Activated CD8-positive, alpha-beta memory T cell treated with anti-CD3 and anti-CD28 coated beads, Interleukin-2, amount 50 U/mL, for 48 hours (primary cell): Measurements from ENCODE around the gene SLC25A19.
"Not testable (repeated sequence)": the region's sequence is repeated elsewhere in the genome, so short reads cannot be mapped to it uniquely, and the experiment has no call there.

Experiments
- DNase-seq: peaks from one replicate; pipeline ENCODE4 v3.0.0-alpha.2; 2020

The SLC25A19 gene

DNA sequence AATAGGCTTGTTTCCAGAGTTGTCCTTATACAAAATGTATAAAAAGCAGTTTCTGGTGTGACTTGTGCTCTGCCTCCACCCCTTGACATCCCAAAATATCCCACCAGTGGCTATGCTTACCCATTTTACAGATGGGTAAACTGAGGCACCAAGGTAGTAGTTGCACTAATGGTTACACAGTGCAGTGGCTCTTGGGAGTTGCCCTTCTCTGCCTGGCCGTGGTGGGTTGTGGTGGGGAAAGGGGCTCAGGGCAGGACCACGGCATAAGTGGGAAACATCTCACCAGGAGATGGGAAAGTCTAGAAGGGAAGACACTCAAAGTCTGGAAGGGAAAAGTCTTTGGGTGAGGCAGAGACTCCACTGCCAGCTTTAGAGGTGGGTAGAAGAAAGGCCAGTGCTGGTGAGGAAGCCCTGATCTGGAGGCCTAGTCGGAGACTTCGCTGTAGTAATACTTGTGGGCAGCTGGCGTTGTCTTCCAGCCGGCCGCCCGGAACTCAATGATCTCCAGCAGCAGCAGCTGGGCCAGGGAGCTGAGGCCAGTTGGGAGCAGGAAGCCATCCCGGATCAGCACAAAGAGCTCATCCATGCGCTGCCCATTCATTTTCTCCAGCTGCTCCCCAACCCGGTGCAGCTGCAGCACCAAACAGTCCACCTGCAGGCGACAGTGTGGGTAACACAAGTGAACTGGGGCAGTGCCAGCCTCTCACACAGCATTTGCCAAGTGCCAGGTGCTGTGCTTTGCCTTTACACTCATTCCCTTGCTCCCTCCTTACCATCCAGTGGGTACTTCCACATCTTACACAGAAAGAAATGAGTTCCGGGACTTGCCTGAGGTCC lies 22.7 kb downstream of the SLC25A19 start:
- DNase-seq, result no peak

DNA sequence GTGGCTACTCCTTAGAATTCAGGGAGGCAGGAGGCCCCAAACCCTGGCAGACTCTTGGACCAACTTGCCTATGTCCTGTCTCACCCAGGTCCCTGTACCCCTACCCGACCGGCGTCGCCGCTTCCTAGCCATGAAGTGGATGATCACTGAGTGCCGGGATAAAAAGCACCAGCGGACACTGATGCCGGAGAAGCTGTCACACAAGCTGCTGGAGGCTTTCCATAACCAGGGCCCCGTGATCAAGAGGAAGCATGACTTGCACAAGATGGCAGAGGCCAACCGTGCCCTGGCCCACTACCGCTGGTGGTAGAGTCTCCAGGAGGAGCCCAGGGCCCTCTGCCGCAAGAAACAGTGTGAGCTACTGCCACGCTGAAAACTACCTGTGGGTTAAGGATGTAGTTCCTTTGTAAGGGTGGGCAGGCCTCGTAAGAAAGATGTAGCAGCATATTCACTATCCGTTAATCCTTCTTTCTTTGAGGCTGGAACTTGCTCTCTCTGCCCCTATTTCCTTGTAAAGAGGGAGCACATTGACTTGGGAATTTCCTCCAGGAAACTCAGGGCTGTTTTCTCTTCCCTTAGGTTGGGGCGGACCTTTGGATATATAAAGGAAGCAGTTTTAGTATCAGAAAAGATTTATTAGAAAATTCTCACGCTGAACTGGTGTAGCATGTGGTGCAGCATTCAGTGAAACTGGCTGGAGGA lies 23.5 kb downstream of the SLC25A19 start:
- DNase-seq, result no peak

DNA sequence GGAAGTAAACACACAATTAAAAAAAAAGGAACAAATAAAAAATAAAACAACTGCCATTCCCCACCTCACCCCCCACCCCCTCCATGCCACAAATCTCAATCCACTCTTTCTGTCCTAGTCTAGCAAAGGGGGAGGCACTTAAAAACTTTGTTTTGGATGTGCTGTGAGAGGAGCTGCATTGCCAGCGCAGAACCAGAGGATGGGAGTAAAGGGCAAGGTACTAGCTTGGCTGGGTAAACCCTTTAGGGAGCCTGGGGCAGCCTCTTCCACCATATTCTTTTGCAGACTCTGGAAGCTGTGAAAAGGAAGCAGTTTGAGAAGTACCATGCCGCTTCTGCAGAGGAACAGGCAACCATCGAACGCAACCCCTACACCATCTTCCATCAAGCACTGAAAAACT lies 26.2 kb downstream of the SLC25A19 start:
- DNase-seq, result no peak

DNA sequence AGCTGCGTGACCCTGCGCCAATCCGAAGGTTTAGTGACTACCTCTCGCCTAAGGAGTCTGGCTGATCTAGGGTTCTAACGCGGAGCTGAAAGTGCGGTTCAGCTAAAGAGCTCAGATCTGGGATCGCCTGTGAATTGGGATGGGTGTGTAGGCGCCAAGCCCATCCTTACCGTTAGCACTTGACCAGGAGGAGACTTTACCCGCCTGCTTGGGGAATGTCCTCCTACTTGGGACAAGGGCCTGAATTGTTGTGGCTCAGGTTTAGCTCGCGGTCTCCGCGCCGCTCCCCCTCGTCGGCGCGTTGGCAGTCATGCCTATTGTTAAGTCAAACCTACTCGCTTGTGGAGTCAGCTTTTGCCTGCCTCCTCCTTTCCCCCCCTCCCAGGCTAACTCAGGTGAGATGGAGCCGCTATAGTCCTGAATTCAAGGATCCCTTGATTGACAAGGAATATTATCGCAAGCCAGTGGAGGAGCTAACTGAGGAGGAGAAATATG lies 27.1 kb downstream of the SLC25A19 start:
- no peak for DNase-seq

DNA sequence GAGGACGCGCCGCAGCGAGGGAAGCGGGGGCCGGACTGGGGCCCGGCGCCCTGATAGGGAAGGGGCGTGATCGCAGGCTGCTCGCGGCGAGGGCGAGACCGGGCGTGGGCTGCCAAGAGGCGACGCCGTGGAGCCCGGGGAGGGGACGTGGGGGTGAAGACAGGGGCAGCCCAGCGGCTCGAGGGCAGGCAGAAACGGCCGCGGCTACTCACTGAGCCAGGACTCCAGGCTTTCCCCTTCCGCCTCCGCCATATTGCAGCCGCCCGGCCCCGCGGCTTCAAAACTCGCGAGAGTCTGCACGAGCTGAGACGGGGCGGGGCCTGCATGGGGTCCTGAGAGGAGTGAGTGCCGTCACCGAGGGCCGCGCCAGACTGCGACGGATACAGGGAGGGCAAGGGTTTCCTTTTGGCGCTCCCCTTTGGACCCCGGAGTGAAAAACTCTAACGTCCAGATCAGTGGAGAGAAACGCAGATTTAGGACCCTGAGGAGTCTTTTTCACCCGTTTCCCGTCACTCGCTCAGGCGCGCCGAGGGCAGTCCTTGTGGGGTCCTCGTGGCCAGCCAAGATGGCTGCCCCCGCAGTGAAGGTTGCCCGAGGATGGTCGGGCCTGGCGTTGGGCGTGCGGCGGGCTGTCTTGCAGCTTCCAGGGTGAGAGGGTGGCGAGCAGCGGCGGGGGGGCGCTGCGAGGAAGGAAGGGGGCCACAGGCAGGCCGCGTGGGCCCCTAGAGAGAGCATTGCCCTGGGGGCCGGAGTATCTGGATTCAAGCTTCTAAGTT lies 27.7 kb downstream of the SLC25A19 start, which contains the start of the genes GGA3 and MRPS7:
TSS of gene GGA3 (minus strand) at position 271 of the 776 bp plus-strand sequence. CDS start at position 252, 19 bp downstream.
TSS of gene MRPS7 (plus strand) at position 544 of the 776 bp plus-strand sequence. CDS start at position 566, 22 bp downstream.
- peak; percentile 97 for DNase-seq

DNA sequence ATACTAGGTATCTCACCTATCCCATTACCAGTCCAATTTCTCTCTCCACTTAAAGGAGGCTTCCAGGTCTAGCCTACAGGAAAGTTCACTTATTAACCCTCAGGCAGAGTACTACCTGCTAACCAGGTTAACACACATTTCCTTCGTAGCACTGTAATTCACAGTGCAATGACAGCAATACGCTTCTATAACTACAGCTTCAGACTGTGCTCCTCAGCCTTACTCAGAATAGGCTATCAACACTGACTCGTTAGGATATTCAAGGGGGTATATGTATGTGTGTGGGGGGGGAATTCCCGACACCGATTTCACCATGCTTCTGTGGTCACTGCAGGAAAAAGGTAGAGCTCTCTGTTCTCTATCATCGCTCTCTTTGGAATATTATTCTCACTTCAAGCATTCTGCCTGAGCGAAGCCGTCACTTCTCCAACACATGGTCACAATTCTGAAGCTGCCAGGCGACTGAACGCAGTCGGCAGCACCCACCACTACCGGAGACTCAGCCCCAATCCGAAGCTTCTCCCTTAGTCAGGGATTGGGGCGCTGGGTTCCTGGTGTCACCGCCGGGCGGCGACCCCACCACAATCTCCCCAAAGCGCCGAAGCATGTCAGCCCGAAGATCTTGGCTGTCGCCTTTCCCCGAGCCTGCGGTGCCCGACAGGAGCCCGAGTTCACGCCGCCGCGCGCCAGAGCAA lies 28.4 kb downstream of the SLC25A19 start:
- DNase-seq, result no peak

DNA sequence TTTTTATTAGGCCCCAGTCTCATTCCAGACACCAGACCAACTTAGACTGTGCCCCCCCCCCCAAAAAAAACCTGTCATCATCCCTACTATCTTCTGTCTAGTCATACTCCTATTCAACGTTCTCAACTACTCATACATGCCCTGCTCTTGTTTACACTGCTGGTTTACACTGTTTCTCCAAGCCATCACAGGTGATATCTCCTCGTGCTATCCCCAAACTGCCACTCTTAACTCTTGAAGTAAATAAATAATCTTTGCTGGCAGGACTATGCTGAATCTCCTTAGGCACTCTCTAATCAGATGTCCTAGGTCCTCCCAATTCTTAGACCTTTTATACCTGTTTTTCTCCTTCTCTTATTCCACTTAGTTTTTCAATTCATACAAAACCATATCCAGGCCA lies 32.0 kb downstream of the SLC25A19 start:
- not testable (repeated sequence) for DNase-seq

DNA sequence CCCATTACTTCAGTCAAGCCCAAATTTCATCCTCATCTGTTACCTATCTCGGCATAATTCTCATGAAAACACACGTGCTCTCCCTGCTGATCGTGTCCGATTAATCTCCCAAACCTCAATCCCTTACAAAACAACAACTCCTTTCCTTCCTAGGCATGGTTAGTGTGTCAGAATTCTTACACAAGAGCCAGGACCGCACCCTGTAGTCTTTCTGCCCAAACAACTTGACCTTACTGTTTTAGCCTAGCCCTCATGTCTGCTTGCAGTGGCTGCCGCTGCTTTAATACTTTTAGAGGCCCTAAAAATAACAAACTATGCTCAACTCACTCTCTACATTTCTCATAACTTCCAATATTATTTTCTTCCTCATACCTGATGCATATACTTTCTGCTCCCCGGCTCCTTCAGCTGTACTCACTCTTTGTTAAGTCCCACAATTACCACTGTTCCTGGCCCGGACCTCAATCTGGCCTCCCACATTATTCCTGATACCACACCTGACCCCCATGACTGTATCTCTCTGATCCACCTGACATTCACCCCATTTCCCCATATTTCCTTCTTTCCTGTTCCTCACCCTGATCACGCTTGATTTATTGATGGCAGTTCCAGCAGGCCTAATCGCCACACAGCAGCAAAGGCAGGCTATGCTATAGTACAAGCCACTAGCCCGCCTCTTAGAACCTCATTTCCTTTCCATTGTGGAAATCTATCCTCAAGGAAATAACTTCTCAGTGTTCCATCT lies 33.1 kb downstream of the SLC25A19 start:
- not testable (repeated sequence) for DNase-seq

DNA sequence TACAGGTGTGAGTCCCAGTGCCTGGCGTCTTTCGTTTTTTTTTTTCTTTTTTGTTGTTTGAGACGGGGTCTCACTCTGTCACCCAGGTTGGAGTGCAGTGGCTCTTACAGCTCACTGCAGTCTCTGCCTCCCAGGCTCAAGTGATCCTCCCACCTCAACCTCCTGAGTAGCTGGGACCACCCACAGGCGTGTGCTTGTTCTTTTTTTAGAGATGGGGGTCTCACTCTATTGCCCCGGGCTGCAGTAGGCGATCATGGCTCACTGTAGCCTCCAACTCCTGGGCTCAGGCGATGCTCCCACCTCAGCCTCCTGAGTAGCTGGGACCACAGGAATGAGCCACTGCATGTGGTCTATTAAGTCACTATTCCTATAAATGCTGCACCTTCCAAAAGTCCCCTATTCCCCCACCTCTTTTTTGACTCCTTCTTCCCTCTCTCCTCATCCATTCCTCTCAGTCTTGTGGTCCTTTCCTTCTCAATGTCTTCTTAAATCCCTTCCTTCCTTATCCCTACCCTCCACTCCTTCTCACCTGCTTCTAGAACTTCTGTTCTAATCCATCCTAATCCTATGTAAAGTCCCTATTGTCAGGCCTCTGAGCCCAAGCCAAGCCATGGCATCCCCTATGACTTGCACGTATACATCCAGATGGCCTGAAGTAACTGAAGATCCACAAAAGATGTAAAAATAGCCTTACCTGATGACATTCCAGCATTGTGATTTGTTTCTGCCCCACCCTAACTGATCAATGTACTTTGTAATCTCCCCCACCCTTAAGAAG lies 37.0 kb downstream of the SLC25A19 start:
- DNase-seq, result no peak

DNA sequence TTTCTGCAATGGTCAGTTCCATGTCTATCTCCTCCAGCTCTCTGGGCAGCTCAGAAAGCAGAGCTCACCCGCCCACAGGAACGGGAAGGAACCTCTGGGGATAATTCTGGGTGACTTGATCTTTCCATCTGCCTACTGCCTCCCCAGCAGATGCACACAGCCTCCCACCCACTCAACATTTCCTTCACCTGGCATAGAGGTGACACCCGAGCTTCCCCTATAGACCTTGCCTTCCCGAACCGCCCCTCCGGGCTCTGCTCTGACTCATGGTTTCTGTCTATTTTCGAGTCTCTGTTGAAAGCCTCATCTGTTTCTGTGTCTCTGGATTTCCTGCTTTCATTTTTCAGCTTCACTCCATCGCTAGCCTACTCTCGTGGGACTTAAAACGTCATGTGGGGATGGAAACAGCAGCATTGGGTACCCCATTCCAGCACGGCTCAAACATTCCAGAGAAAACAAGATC lies 39.2 kb downstream of the SLC25A19 start:
- DNase-seq, result peak; percentile 79

DNA sequence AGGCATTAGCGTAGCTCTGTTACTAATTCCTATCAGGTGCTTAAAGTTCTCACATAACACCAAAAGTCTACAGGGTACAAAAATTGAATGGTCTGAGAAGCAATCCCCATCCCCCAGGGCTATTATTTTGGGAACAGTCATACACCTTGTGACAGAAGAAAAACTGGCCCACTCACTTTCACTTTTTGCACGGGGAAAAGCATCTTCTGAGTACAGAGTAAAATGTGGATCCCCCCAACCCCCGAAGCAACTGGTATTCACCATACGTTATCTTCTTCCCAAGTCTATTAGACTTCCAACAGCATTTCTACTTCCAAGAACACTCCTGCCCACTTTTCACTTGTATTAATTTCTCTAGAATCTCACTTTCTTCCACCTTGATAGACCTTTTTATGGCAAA lies 39.7 kb downstream of the SLC25A19 start:
- DNase-seq, result no peak

DNA sequence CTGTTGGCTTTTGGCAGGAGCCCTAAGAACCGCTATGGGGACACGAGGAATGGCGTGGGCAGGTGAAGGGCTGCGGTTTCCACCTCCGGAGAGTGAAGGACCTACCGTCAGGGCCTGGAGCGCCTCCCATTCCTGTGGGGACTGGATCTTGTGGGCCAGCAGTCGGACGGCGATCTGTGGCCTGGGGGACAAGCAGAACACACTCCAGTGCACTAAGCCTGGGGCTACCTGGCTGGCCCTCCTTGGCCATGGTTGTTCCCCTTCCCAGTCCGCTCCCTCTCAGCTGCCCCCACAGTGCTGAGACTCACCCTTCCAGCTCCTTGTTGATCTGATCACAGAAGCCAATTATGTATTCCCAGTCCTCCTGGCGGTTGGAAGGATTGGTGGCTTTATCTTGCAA lies 42.8 kb downstream of the SLC25A19 start:
- DNase-seq, result no peak

DNA sequence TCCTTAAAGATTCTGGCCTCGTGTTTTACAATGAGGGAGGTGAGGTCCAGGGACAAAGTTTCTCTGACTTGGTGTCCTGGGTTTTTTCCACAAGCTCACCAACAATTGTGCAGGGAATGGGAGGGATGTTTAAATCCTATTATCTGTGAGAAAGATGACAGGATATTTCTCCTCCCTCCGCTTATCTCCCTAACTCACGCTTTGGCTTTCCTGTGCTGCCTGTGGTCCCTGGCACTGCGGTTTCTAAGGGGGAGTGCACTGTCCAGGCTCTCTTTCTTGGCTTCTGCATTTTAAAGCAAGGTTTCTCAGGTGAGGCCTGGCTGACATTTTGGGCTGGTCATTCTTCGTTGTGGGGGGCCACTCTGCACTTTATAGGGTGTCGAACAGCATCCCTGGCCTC lies 44.2 kb downstream of the SLC25A19 start:
- no peak for DNase-seq

DNA sequence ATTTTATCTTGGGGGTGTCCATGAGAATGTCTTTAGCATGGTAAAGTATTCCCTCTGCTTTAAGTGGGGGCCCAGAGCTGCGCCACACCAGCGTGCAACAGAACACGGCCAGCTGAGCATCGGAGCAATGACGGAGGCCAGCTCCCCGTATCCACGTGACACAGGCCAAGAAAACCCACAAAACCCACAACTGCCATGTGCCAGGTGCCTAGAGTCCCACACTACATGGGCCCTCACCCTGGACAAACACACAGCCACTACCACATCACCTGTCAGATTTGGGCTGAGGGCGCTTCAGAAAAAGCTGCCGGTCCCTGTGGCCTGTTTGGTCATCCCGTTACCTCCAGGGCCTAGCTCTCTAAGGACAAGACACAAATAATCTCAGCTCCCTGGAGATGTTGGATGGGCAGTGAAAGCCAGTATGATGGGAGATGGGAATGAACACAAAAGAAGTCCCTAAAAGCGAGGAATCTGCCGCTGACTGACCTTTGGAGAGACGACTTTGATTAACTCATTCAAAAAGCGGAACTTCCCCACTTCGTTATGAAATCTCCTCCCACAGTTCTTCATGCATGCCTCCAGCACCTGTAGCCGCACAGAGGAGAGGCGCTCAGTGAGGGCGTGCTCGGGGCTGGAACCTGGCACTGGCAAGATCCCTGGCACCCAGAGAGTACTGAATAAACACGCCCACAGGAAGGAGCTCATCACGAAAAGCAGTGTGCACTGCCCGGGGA lies 44.9 kb downstream of the SLC25A19 start:
- DNase-seq, result no peak

DNA sequence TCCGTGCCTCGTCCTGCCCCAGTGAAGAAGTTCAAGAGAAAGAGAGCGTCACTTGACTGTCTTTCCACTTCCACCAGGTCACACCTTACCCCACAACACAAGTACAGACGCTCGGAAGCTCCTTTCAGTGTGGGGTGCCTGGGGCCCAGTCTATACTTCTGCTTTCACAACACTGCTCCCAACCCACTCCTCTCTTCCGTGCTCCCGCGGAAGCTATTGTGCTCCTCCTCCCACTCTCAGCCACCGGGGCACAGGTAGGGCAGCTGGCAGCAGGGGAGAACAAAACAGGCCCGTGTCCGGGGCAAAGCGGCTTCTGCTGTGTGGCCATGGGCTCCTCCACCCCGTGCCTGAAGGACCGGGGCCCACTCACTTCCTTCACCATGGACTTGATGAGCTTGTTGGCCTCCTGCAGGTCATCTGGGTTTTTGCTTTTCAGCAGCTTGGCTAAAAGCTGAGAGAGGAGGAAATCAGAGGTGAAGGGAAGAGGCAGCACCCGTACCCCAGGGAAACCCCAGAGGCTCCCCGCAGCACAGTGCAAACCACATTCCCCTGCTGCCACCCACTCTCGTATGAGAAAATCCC lies 46.7 kb downstream of the SLC25A19 start:
- DNase-seq, result no peak

DNA sequence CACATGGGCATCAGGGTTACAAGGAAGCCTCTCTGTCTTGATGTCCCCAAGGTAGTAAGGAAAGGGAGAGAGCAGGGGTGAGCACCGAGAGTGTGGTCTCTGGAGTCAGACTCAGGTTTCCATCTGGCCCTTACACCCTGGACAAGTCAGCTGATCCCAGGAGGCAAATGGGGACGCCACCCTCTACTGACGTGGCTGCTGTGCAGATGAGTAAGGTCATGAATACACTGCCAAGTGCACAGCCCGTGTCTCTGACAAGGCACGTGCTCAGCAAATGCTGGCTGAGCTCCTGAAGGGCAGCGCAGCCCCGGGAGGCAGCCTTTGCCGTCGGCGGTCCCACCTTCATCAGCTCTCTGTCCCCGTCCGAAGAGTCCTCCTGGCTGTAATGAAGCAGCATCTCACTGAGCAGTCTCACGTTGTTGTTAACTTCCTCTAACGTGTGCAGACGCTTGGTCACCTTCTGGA lies 47.2 kb downstream of the SLC25A19 start:
- DNase-seq, result no peak

DNA sequence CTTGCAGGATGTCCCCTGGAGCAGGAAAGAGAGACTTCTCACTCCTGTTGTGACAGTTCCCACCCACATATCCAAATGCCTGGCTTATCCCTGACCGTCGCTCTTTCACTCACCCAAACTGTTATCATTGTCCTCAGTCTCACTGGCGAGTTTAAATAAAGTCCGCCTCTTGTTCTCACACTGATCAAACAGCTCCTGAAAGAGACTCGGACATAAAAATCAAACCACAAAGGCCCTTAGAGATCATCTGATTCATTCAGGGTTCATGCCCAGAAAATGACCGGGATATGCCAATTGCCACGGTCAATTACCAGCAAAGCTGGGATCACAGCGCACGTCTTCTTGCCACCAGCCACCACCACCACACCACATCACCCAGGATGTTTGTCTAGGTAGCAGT lies 47.7 kb downstream of the SLC25A19 start:
- no peak for DNase-seq

DNA sequence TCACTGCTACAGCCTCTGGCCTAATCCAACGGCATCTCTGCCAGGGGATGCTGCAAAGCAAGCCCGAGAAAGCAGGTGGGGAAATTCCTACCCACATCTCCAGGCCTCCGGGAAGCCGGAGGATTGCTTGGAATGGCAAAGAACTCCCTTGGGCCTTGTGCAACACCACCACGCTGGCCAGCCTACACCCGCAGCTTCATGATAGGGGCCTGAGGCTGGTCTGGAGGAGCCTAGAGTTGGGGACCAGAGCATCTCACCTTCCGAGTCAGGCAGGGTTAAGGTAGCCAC lies 48.1 kb downstream of the SLC25A19 start:
- no peak for DNase-seq

DNA sequence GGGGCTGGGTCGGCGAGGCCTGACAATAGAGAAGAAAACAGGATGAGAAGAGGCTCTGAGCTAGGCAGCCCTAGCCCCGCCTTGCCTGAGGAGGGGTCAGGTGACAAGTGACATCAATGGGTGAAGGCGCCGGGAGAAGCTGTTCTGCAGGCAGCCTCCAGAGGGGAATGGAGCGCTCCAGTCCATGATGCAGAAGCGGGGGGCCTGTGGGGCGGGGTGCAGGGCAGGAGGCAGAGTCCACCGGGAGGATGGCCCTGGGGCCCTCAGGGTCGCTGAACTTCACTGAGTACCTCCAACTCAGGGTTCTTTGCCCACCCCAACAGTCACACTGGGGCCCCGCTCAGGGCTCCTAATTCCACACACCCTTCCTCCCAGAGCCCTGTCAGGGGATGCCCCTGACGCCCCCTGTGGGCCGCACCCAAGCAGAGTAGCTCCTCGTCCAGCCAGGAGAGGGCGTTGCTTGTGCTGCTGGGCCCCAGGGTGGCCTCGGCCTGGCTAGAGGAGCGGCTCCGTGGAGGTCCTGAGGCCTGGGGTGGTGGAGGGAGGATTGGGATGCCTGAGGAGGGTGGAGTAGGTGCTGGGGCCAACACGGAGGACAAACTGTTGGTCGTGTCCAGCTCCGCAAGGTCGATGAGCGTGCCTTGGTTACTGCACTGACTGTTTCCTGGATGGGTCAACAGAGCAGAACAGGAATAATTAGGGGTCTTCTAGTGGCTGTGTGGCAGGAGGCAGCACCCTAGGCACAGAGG lies 48.7 kb downstream of the SLC25A19 start:
- DNase-seq, result peak; percentile 75
